Measurements from ENCODE around the gene BAMBI.

DNA sequence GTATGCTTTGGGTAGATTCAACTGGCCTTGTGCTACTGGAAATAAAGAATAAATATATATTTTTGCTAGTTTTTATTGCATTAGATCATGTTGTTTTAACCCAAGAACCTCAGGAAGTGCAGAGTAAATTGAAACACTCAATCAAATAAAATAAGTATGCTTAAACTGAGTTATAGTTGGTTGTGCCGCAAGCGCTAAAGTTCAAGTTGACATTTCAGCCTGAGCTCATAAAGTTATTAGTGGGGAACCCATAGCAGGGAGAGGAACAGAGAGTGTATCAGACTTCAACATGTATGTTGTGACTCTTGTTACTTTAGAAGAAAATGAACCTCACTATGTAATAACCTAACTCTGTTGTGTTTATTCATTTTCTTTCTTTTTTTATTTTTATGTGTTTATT is 25.2 kb upstream of the BAMBI start:
- TF ChIP-seq YY1 (IDR thresholded peaks at IDR 0.05; ENCODE audit: insufficient read depth, insufficient read length) (no peak), ZNF274 (IDR thresholded peaks at IDR 0.05; ENCODE audit: low read depth, low read length) (no peak)

Measured in NT2/D1 (cell line).